Astrocyte (in vitro differentiated cells and primary cell): ENCODE results near the gene NIT1. TPM values are rescaled to one million over a fixed set of nuclear protein-coding genes. Genes with fewer than 3 reads are reported as not detected.

Experiments
- DNase-seq: peaks from one replicate; pipeline ENCODE4 v3.0.0-alpha.2; 2010; ENCODE audit warnings: low read depth
- FAIRE-seq: peaks from 2 replicates; lab custom pipeline; 2011; peaks lifted over from hg19 to GRCh38; lab: Jason Lieb, UNC
- H2AFZ ChIP-seq: 2 replicates; pipeline ENCODE4 v1.6.0; 2012; ENCODE audit warnings: low read depth, low read length, inconsistent platforms
- H3K27ac ChIP-seq: 2 replicates; pipeline ENCODE4 v1.5.1; 2011; ENCODE audit warnings: low read depth, low read length, inconsistent platforms
- H3K27me3 ChIP-seq: 2 replicates; pipeline ENCODE4 v1.6.0; 2011; ENCODE audit warnings: low read length, inconsistent platforms; ENCODE audit not compliant: insufficient read depth
- H3K36me3 ChIP-seq: 2 replicates; pipeline ENCODE4 v1.5.1; 2011; ENCODE audit warnings: low read length, inconsistent platforms; ENCODE audit not compliant: insufficient read depth
- H3K4me1 ChIP-seq: 2 replicates; pipeline ENCODE4 v1.5.1; 2011; ENCODE audit warnings: low read length, inconsistent platforms; ENCODE audit not compliant: insufficient read depth
- H3K4me2 ChIP-seq: 2 replicates; pipeline ENCODE4 v1.6.0; 2012; ENCODE audit warnings: low read length, inconsistent platforms
- H3K4me3 ChIP-seq: 2 replicates; pipeline ENCODE4 v1.5.1; 2011; ENCODE audit warnings: low read depth, mild to moderate bottlenecking, low read length, inconsistent platforms; ENCODE audit not compliant: insufficient read depth
- H3K79me2 ChIP-seq: 2 replicates; pipeline ENCODE4 v1.6.0; 2012; ENCODE audit warnings: mild to moderate bottlenecking, low read length, inconsistent platforms; ENCODE audit not compliant: insufficient read depth
- H3K9ac ChIP-seq: 2 replicates; pipeline ENCODE4 v1.6.0; 2012; ENCODE audit warnings: mild to moderate bottlenecking, low read length, inconsistent platforms
- H3K9me3 ChIP-seq: 2 replicates; pipeline ENCODE4 v1.5.1; 2012; ENCODE audit warnings: low read depth, mild to moderate bottlenecking, low read length, inconsistent platforms; ENCODE audit not compliant: insufficient read depth
- H4K20me1 ChIP-seq: 2 replicates; pipeline ENCODE4 v1.6.0; 2012; ENCODE audit warnings: low read length, inconsistent platforms; ENCODE audit not compliant: insufficient read depth
- H3K27ac Mint-ChIP-seq: one replicate; pipeline ENCODE4 v1.8.0; 2021; ENCODE audit warnings: mild to moderate bottlenecking, mixed read lengths; ENCODE audit not compliant: unreplicated experiment
- H3K27me3 Mint-ChIP-seq: one replicate; pipeline ENCODE4 v1.8.0; 2021; ENCODE audit warnings: low read depth, mixed read lengths; ENCODE audit not compliant: unreplicated experiment
- H3K36me3 Mint-ChIP-seq: one replicate; pipeline ENCODE4 v1.8.0; 2021; ENCODE audit warnings: low read depth, mixed read lengths; ENCODE audit not compliant: unreplicated experiment
- H3K4me1 Mint-ChIP-seq: one replicate; pipeline ENCODE4 v1.8.0; 2021; ENCODE audit warnings: low read depth, mixed read lengths; ENCODE audit not compliant: unreplicated experiment
- H3K4me3 Mint-ChIP-seq: one replicate; pipeline ENCODE4 v1.8.0; 2021; ENCODE audit warnings: mild to moderate bottlenecking, moderate library complexity, mixed read lengths; ENCODE audit not compliant: unreplicated experiment
- H3K9me3 Mint-ChIP-seq: one replicate; pipeline ENCODE4 v1.8.0; 2021; ENCODE audit warnings: mild to moderate bottlenecking, mixed read lengths; ENCODE audit not compliant: unreplicated experiment
- CTCF ChIP-seq: IDR thresholded peaks from 2 replicates; pipeline ENCODE4 v1.5.1; 2011; ENCODE audit warnings: low read depth, mild to moderate bottlenecking, inconsistent platforms, low read length, moderate library complexity; ENCODE audit not compliant: insufficient read depth
- EZH2 ChIP-seq: IDR thresholded peaks from 2 replicates; pipeline ENCODE4 v1.6.1; 2012; ENCODE audit warnings: mild to moderate bottlenecking, low read length, inconsistent platforms; ENCODE audit not compliant: insufficient read depth
- total RNA-seq: library from RNA; stranded (reverse); gene quantifications from 2 replicates; pipeline ENCODE4 v1.2.1, GENCODE V29; 2021

NIT1 gene
- total RNA-seq, 1 donor from 2014 or later = 25.9 TPM

- Mint-ChIP-seq H3K36me3 (peaks cover 7% of the 10 kb centered on the region), H3K27ac (no peak overlapping the region), H3K4me1 (peaks cover 30% of the 10 kb centered on the region), H3K4me3 (no peak overlapping the region), H3K27me3 (no peaks in the 10 kb centered on the region), H3K9me3 (peaks cover 4% of the 10 kb centered on the region)
- TF ChIP-seq EZH2 (no peak), CTCF (no peak)
- FAIRE-seq = no peak
- H3K27me3 ChIP-seq = no peaks in the 10 kb centered on the region
- peaks cover 6% of the 10 kb centered on the region for H3K4me1 ChIP-seq
- H3K4me3 ChIP-seq = no peak overlapping the region
- H3K36me3 ChIP-seq = no peaks in the 10 kb centered on the region
- no peak overlapping the region for H3K27ac ChIP-seq
- H3K9me3 ChIP-seq = no peaks in the 10 kb centered on the region
- DNase-seq = no peak
- no peaks in the 10 kb centered on the region for H4K20me1 ChIP-seq
- H3K79me2 ChIP-seq = no peaks in the 10 kb centered on the region
- peak overlapping the region; percentile 34 for H2AFZ ChIP-seq
- H3K4me2 ChIP-seq = no peak overlapping the region
- H3K9ac ChIP-seq = no peak overlapping the region
Observed at GRCh38 chr1:161077426-161077825, 40.5 kb upstream of the NIT1 start.

- no peak overlapping the region for H2AFZ ChIP-seq
- peak overlapping the region; percentile 55 for H3K4me3 Mint-ChIP-seq
- TF ChIP-seq CTCF (no peak), EZH2 (no peak)
Observed at GRCh38 chr1:161079436-161080110, 38.3 kb upstream of the NIT1 start.

More at GRCh38 chr1:161079436-161080110, 38.3 kb upstream of the NIT1 start:
- no peak overlapping the region for H3K9ac ChIP-seq
- DNase-seq (no peak), FAIRE-seq (no peak)
- no peaks in the 10 kb centered on the region for H3K79me2 ChIP-seq
- H3K27me3 ChIP-seq = no peaks in the 10 kb centered on the region
- H3K27ac ChIP-seq = no peak overlapping the region
- no peaks in the 10 kb centered on the region for H4K20me1 ChIP-seq
- no peaks in the 10 kb centered on the region for H3K9me3 ChIP-seq
- H3K36me3 ChIP-seq = no peaks in the 10 kb centered on the region
- Mint-ChIP-seq H3K9me3 (peaks cover 7% of the 10 kb centered on the region), H3K27ac (peak overlapping the region; percentile 94), H3K4me1 (peaks cover 42% of the 10 kb centered on the region), H3K36me3 (no peaks in the 10 kb centered on the region), H3K27me3 (no peaks in the 10 kb centered on the region)
- H3K4me2 ChIP-seq = no peak overlapping the region
- no peak overlapping the region for H3K4me3 ChIP-seq
- H3K4me1 ChIP-seq = peaks cover 24% of the 10 kb centered on the region
